GM20000 (cell line): Measurements from ENCODE around the gene SH2D4B.

Experiments used
- DNase-seq: peaks from one replicate; pipeline ENCODE4 v3.0.0; 2012; ENCODE audit warnings: low spot score
- TF ChIP-seq, protein P1 (sequence below): IDR thresholded peaks from 2 replicates; pipeline ENCODE4 v1.5.1; 2012; ENCODE audit warnings: mild to moderate bottlenecking, control low read depth; ENCODE audit errors: extremely low read depth, missing control alignments

The SH2D4B gene

DNA sequence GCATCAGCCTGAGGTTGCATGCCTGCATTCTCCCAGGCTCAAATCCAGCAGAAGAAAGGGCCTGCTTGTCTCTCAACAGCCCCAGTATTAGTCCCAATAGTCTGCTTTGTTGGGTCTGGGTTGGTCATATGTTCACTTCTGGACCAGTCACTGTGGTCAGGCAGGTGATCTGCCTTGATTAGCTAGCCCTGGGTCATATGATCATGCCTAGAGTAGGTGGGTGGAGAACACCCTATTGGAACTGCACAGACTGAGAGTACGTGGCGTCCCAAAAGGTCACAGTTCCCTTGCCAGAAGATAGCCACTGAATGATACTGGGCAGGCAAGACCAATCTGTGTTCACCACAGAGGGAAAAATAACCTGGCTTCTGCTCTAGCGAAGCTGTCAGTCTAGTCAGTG is 80.1 kb downstream of the SH2D4B start:
- TF ChIP-seq, protein P1, sequence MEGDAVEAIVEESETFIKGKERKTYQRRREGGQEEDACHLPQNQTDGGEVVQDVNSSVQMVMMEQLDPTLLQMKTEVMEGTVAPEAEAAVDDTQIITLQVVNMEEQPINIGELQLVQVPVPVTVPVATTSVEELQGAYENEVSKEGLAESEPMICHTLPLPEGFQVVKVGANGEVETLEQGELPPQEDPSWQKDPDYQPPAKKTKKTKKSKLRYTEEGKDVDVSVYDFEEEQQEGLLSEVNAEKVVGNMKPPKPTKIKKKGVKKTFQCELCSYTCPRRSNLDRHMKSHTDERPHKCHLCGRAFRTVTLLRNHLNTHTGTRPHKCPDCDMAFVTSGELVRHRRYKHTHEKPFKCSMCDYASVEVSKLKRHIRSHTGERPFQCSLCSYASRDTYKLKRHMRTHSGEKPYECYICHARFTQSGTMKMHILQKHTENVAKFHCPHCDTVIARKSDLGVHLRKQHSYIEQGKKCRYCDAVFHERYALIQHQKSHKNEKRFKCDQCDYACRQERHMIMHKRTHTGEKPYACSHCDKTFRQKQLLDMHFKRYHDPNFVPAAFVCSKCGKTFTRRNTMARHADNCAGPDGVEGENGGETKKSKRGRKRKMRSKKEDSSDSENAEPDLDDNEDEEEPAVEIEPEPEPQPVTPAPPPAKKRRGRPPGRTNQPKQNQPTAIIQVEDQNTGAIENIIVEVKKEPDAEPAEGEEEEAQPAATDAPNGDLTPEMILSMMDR, result no peak
- no peak for DNase-seq

DNA sequence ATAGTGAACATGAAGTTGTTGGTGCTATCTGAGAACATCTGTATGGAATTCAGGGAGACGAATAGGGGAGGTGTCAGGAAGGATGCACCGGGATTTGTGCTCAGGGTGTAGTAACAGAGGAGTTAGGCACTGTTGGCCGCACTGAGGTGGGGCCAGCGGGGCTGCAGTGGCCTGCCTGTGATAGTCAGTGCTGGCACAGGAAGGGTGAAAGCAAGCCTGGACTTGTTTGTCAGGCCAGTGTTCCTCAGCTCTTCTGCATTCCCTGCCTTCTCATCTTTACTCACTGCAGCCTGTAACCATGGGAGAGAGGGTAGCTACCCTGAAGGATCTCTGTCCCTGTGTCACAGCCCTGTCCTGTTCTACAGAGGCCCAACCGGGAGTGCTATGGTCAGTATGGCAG is 81.3 kb downstream of the SH2D4B start:
- TF ChIP-seq, protein P1, result no peak
- no peak for DNase-seq

DNA sequence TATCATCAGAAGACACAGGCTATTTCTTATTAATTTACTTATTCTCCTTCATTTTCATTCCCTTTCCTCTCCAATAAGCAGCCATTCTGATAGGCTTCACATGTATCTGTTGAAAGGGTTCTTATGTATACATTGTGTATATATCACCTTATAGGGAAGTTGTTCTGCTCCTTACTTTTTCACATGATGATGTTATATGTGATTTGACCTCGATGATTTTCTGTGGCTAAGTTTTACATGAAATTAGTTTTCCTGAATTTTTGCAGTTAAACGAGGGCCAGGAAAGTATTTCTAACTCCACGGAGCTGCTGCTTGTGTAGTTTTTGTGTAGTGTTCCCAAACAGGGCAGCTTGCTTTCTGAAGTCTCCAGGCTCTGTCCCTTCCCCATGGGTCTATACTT is 84.5 kb downstream of the SH2D4B start:
- TF ChIP-seq, protein P1, result no peak
- DNase-seq, result no peak

DNA sequence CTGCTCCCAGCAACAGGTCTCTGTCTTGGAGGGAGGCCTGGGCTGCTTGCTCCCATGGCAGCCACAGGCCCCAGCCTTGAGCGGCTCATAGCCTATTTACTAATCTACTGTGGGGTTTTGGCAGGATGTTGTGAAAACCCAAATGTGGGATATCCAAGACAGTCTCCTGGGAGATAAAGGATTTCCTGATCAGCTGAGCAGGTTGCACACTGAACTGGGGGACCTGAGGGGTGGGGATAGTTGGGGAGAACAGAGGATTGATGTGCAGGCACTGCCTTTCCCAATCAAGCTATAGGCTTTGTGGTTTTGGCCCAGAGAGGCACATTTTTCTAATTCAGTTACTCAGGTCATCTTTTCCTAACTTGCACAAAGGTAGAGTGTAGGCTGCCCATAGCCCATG is 92.6 kb downstream of the SH2D4B start:
- TF ChIP-seq, protein P1, result no peak
- DNase-seq, result no peak

DNA sequence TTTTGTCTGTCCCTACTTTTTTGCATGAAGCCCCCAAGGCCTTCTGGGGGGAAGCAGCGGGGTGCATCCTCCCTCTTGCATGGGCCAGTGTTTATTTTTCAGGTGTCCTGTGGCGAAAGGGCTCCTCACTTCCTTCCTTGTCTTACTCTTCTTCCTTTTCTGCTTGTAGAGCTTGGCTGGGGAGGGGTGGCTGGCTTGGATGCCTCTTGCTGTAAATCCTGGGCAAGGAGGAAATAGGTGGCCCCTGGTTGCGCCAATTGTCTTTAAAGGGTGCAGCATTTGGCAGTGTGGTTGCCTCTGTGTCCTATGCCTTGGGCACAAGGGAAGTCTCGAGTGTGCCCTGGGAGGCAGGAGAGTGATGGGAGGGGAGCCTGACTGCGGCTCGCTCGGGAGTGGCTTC is 95.0 kb downstream of the SH2D4B start:
- TF ChIP-seq, protein P1, result no peak
- no peak for DNase-seq

DNA sequence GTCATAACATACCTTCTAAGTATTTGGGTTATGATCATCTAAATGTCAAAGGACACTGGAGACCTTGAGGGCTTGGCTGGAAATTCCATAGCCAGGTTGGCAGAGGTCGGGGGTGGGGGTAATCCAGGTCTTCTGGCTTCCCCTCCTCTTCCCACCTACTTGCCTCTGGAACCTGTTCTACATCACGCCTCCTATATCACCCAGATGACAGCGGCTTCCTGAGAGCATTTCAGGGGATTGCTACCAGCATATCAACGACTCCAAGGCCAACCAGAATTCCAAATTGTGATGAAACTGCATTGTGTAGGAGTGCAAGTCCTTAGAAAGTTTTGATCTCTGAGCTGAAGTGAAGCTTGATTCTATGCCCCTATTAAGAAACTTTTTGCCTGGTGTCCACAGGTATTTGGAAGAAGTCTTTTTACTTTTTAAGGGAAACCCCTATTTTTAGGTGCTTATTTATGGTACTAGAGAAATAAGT is 95.7 kb downstream of the SH2D4B start:
- TF ChIP-seq, protein P1, result no peak

DNA sequence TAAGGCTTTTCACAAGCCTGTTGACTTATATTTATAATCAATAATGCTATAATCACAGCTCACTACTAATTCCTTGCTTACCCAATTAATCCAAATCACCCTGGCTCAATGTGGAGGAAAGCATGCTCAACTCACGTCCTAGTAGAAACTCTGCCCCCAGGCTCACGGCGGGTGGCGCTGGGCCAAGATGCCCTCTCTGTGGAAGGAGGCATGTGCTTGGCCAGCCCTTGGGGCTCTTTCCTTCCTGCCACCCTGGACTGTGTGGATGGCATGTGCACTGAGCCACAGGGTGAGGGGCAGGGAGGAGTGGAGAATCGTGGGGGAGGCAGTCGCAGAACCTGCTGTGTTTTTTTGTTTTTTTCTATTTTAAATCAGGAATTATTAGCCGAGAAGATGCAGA is 96.2 kb downstream of the SH2D4B start:
- TF ChIP-seq, protein P1, result no peak
- DNase-seq, result no peak

More for the DNA sequence above, 95.7 kb downstream of the SH2D4B start:
- no peak for DNase-seq
